ENCODE measurements around the gene ARHGAP20.

The ARHGAP20 gene

GRCh38 chr11:110737593-110737992, 25.4 kb upstream of the ARHGAP20 start:
- no peaks in the 10 kb centered on the region for H3K4me1 ChIP-seq (ENCODE audit: low read length)
- no peaks in the 10 kb centered on the region for H3K9me3 ChIP-seq (ENCODE audit: insufficient read depth, low read length)
- no peak overlapping the region for H3K9ac ChIP-seq (ENCODE audit: low read length)
- H3K79me2 ChIP-seq (ENCODE audit: low read length), result no peaks in the 10 kb centered on the region
- H3K4me3 ChIP-seq (ENCODE audit: low read length), result no peak overlapping the region
- TF ChIP-seq EZH2phosphoT487 (IDR thresholded peaks at IDR 0.05; ENCODE audit: low read depth) (no peak), CTCF (IDR thresholded peaks at IDR 0.05; ENCODE audit: low read depth, low read length) (no peak)
- H3K4me2 ChIP-seq (ENCODE audit: low read length), result no peak overlapping the region
- H3K27ac ChIP-seq (ENCODE audit: low read length), result no peak overlapping the region
- H4K20me1 ChIP-seq (ENCODE audit: insufficient read depth, low read length), result no peaks in the 10 kb centered on the region
- H3K36me3 ChIP-seq (replicated peaks; ENCODE audit: low read depth, low read length), result no peaks in the 10 kb centered on the region
- H2AFZ ChIP-seq (ENCODE audit: low read depth, low read length), result no peak overlapping the region
- H3K27me3 ChIP-seq (ENCODE audit: low read depth, low read length), result peaks cover 23% of the 10 kb centered on the region

- no peaks in the 10 kb centered on the region for H3K36me3 ChIP-seq (replicated peaks; ENCODE audit: low read depth, low read length)
- H3K4me3 ChIP-seq (ENCODE audit: low read length), result no peak overlapping the region
- TF ChIP-seq EZH2phosphoT487 (IDR thresholded peaks at IDR 0.05; ENCODE audit: low read depth) (no peak), CTCF (IDR thresholded peaks at IDR 0.05; ENCODE audit: low read depth, low read length) (no peak)
- peaks cover 25% of the 10 kb centered on the region for H3K27me3 ChIP-seq (ENCODE audit: low read depth, low read length)
- no peak overlapping the region for H3K27ac ChIP-seq (ENCODE audit: low read length)
- H3K4me2 ChIP-seq (ENCODE audit: low read length), result no peak overlapping the region
- H2AFZ ChIP-seq (ENCODE audit: low read depth, low read length), result no peak overlapping the region
- H4K20me1 ChIP-seq (ENCODE audit: insufficient read depth, low read length), result no peaks in the 10 kb centered on the region
- H3K79me2 ChIP-seq (ENCODE audit: low read length), result no peaks in the 10 kb centered on the region
- no peaks in the 10 kb centered on the region for H3K9me3 ChIP-seq (ENCODE audit: insufficient read depth, low read length)
- H3K9ac ChIP-seq (ENCODE audit: low read length), result no peak overlapping the region
- no peaks in the 10 kb centered on the region for H3K4me1 ChIP-seq (ENCODE audit: low read length)
Measured at GRCh38 chr11:110736171-110736553, 23.9 kb upstream of the ARHGAP20 start.

GRCh38 chr11:110735455-110736170, 23.4 kb upstream of the ARHGAP20 start:
- no peaks in the 10 kb centered on the region for H3K79me2 ChIP-seq (ENCODE audit: low read length)
- H3K4me1 ChIP-seq (ENCODE audit: low read length), result no peaks in the 10 kb centered on the region
- H3K4me2 ChIP-seq (ENCODE audit: low read length), result no peak overlapping the region
- H3K9ac ChIP-seq (ENCODE audit: low read length), result no peak overlapping the region
- H3K4me3 ChIP-seq (ENCODE audit: low read length), result no peak overlapping the region
- H3K27me3 ChIP-seq (ENCODE audit: low read depth, low read length), result peaks cover 25% of the 10 kb centered on the region
- H3K9me3 ChIP-seq (ENCODE audit: insufficient read depth, low read length), result no peaks in the 10 kb centered on the region
- no peak overlapping the region for H2AFZ ChIP-seq (ENCODE audit: low read depth, low read length)
- no peaks in the 10 kb centered on the region for H3K36me3 ChIP-seq (replicated peaks; ENCODE audit: low read depth, low read length)
- H4K20me1 ChIP-seq (ENCODE audit: insufficient read depth, low read length), result no peaks in the 10 kb centered on the region
- H3K27ac ChIP-seq (ENCODE audit: low read length), result no peak overlapping the region
- TF ChIP-seq CTCF (IDR thresholded peaks at IDR 0.05; ENCODE audit: low read depth, low read length) (no peak), EZH2phosphoT487 (IDR thresholded peaks at IDR 0.05; ENCODE audit: low read depth) (no peak)

- H3K9ac ChIP-seq (ENCODE audit: low read length), result no peak overlapping the region
- no peaks in the 10 kb centered on the region for H3K4me1 ChIP-seq (ENCODE audit: low read length)
- no peak for TF ChIP-seq CTCF (IDR thresholded peaks at IDR 0.05; ENCODE audit: low read depth, low read length)
- TF ChIP-seq EZH2phosphoT487 (IDR thresholded peaks at IDR 0.05; ENCODE audit: low read depth), result no peak
- peaks cover 25% of the 10 kb centered on the region for H3K27me3 ChIP-seq (ENCODE audit: low read depth, low read length)
- no peaks in the 10 kb centered on the region for H4K20me1 ChIP-seq (ENCODE audit: insufficient read depth, low read length)
- no peak overlapping the region for H3K4me3 ChIP-seq (ENCODE audit: low read length)
- H3K27ac ChIP-seq (ENCODE audit: low read length), result no peak overlapping the region
- H2AFZ ChIP-seq (ENCODE audit: low read depth, low read length), result no peak overlapping the region
- H3K4me2 ChIP-seq (ENCODE audit: low read length), result no peak overlapping the region
- no peaks in the 10 kb centered on the region for H3K9me3 ChIP-seq (ENCODE audit: insufficient read depth, low read length)
- H3K36me3 ChIP-seq (replicated peaks; ENCODE audit: low read depth, low read length), result no peaks in the 10 kb centered on the region
- no peaks in the 10 kb centered on the region for H3K79me2 ChIP-seq (ENCODE audit: low read length)
Measured at GRCh38 chr11:110734790-110735189, 22.6 kb upstream of the ARHGAP20 start.
